ENCODE data around the gene AQP6. TPM values are rescaled to one million over a fixed set of nuclear protein-coding genes. Genes with fewer than 3 reads are reported as not detected.

Gene AQP6
- total RNA-seq, 1 experiment from 2014 or later = not detected

DNA sequence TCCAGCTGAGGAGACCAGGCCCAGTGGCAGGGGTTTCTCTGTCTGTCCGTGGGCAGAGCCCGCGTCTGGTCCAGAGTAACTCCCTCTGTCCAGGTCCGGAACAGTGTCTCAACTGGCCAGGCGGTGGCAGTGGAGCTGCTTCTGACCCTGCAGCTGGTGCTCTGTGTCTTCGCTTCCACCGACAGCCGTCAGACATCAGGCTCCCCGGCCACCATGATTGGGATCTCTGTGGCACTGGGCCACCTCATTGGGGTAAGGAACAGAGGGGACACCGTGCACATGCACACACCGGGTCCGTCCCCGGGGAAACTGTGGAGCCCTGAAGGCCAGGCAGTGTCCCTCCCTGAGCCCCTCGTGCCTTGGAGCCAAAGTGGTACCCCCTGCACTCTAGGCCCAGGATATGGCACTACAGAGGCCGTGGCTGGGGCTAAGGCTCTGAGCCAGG, 1.5 kb downstream of the AQP6 start:
- TF ChIP-seq, protein P1, sequence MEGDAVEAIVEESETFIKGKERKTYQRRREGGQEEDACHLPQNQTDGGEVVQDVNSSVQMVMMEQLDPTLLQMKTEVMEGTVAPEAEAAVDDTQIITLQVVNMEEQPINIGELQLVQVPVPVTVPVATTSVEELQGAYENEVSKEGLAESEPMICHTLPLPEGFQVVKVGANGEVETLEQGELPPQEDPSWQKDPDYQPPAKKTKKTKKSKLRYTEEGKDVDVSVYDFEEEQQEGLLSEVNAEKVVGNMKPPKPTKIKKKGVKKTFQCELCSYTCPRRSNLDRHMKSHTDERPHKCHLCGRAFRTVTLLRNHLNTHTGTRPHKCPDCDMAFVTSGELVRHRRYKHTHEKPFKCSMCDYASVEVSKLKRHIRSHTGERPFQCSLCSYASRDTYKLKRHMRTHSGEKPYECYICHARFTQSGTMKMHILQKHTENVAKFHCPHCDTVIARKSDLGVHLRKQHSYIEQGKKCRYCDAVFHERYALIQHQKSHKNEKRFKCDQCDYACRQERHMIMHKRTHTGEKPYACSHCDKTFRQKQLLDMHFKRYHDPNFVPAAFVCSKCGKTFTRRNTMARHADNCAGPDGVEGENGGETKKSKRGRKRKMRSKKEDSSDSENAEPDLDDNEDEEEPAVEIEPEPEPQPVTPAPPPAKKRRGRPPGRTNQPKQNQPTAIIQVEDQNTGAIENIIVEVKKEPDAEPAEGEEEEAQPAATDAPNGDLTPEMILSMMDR (IDR thresholded peaks at IDR 0.05; ENCODE audit: unreplicated experiment) = no peak
- H3K4me3 Mint-ChIP-seq (ENCODE audit: unreplicated experiment) = no peak overlapping the region
- intact Hi-C loops (cut with micrococcal nuclease) = no loop called here
- no peak overlapping the region for H3K27ac Mint-ChIP-seq (ENCODE audit: low read depth, unreplicated experiment)
- no TSS peak for BruUV-seq (replicated peaks)
- H3K4me1 Mint-ChIP-seq (ENCODE audit: insufficient read depth, unreplicated experiment) = no peaks in the 10 kb centered on the region
- ChIA-PET POLR2A (interaction anchor here (0.6 kb wide), 1 partner anchor 106 kb away, joined by 3 read pairs; no protein-coding TSS in a partner anchor), CTCF (interaction anchor here (0.6 to 0.9 kb wide), 5 partner anchors 8 to 216 kb away, joined by 3 to 7 read pairs (median 4); partner anchors contain the start of gene CERS5)
- no peak for DNase-seq (ENCODE audit: unreplicated experiment)
- no peaks in the 10 kb centered on the region for H3K27me3 Mint-ChIP-seq (ENCODE audit: insufficient read depth, unreplicated experiment)
- H3K36me3 Mint-ChIP-seq (ENCODE audit: insufficient read depth, unreplicated experiment) = no peaks in the 10 kb centered on the region
- no peaks in the 10 kb centered on the region for H3K9me3 Mint-ChIP-seq (ENCODE audit: unreplicated experiment)

DNA sequence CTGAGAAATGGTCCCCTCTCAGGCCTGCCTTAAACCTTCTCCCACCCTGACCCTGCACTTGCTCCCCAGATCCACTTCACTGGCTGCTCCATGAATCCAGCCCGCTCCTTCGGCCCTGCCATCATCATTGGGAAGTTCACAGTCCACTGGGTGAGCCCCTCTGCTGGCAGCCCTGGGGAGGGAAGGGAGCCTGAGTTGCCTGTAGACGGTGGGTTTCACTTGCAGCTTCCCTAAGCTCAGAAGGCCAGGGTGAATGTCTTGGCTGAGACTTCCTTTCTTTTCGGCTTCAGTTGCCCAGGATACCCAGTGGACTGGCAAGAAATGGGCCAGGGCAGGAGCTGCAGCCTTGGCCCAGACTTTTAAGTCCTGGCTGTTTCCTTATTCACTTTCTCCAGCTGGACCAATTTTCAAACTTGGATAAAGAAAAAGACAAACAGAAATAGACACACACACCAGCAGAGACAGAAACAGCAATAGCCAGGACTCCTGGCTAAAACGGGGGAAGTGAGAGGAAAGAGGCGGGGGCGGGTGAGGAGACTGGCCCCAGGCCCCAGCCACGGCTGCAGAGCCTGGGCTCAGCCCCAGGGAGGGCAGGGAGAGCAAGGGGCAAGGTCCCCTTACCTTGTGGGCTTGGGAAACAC, 2.0 kb downstream of the AQP6 start:
- POLR2A ChIA-PET = no interaction called here

DNA sequence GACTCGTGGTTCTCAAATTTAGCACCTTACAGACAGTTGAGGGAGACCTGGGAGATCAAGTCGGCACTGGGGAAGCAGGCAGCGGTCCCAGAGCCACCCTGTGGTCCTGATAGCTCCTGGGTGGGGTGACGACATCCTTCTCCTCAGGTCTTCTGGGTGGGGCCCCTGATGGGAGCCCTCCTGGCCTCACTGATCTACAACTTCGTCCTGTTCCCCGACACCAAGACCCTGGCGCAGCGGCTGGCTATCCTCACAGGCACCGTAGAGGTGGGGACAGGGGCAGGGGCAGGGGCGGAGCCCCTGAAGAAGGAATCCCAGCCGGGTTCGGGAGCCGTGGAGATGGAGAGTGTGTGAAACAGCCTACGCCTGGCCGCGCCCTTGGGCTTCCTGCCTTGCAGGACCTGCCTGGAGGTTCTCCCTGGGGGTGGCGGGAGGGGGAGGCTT, 2.6 kb downstream of the AQP6 start:
- TF ChIP-seq, protein P1 (IDR thresholded peaks at IDR 0.05; ENCODE audit: unreplicated experiment) = no peak
- POLR2A ChIA-PET = no interaction called here
- no peaks in the 10 kb centered on the region for H3K9me3 Mint-ChIP-seq (ENCODE audit: unreplicated experiment)
- no peak overlapping the region for H3K4me3 Mint-ChIP-seq (ENCODE audit: unreplicated experiment)
- BruUV-seq (replicated peaks) = no TSS peak
- H3K27ac Mint-ChIP-seq (ENCODE audit: low read depth, unreplicated experiment) = no peak overlapping the region
- intact Hi-C loops (cut with micrococcal nuclease) = no loop called here
- no peaks in the 10 kb centered on the region for H3K27me3 Mint-ChIP-seq (ENCODE audit: insufficient read depth, unreplicated experiment)
- CTCF ChIA-PET = interaction anchor here (0.9 to 9.4 kb wide), 4 partner anchors 8 to 94 kb away, joined by 3 to 92 read pairs (median 4); no protein-coding TSS in a partner anchor
- DNase-seq (ENCODE audit: unreplicated experiment) = no peak
- no peaks in the 10 kb centered on the region for H3K4me1 Mint-ChIP-seq (ENCODE audit: insufficient read depth, unreplicated experiment)
- no peaks in the 10 kb centered on the region for H3K36me3 Mint-ChIP-seq (ENCODE audit: insufficient read depth, unreplicated experiment)

More for the DNA sequence above, 2.0 kb downstream of the AQP6 start:
- DNase-seq (ENCODE audit: unreplicated experiment) = no peak
- Mint-ChIP-seq H3K27me3 (ENCODE audit: insufficient read depth, unreplicated experiment) (no peaks in the 10 kb centered on the region), H3K36me3 (ENCODE audit: insufficient read depth, unreplicated experiment) (no peaks in the 10 kb centered on the region), H3K9me3 (ENCODE audit: unreplicated experiment) (no peaks in the 10 kb centered on the region), H3K27ac (ENCODE audit: low read depth, unreplicated experiment) (no peak overlapping the region), H3K4me3 (ENCODE audit: unreplicated experiment) (no peak overlapping the region), H3K4me1 (ENCODE audit: insufficient read depth, unreplicated experiment) (no peaks in the 10 kb centered on the region)
- TF ChIP-seq, protein P1 (IDR thresholded peaks at IDR 0.05; ENCODE audit: unreplicated experiment) = no peak
- intact Hi-C loops (cut with micrococcal nuclease) = no loop called here
- BruUV-seq (replicated peaks) = no TSS peak
- CTCF ChIA-PET = interaction anchor here (0.6 to 1.2 kb wide), 7 partner anchors 8 to 215 kb away, joined by 3 to 7 read pairs (median 3); partner anchors contain the start of gene CERS5

DNA sequence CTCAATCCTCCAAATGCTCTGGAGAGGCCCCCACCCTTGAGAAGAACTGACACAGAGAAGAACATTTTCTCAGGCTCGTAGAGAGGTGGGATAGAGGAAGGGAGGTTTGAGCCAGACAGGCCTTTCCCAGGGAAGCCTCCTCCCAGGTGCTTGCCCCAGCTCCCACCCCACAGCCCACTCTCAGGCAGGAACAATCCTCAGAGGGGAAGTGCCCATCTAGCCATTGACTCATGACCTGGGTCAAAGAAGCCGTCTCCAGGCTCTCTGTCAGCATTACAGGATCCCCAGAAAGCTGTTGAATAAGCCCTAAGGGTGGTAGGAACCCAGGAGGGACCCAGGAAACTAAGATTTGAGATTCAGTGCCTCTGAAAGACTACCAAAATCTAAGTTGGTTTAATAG, 3.8 kb downstream of the AQP6 start:
- TF ChIP-seq, protein P1 (IDR thresholded peaks at IDR 0.05; ENCODE audit: unreplicated experiment) = no peak
- BruUV-seq (replicated peaks) = no TSS peak
- DNase-seq (ENCODE audit: unreplicated experiment) = no peak
- Mint-ChIP-seq H3K4me1 (ENCODE audit: insufficient read depth, unreplicated experiment) (no peaks in the 10 kb centered on the region), H3K27ac (ENCODE audit: low read depth, unreplicated experiment) (no peak overlapping the region), H3K9me3 (ENCODE audit: unreplicated experiment) (no peaks in the 10 kb centered on the region), H3K27me3 (ENCODE audit: insufficient read depth, unreplicated experiment) (no peaks in the 10 kb centered on the region), H3K36me3 (ENCODE audit: insufficient read depth, unreplicated experiment) (no peaks in the 10 kb centered on the region), H3K4me3 (ENCODE audit: unreplicated experiment) (no peak overlapping the region)
- intact Hi-C loops (cut with micrococcal nuclease) = no loop called here
- ChIA-PET POLR2A (no interaction called here), CTCF (interaction anchor here (9.4 kb wide), 1 partner anchor 9 kb away, joined by 92 read pairs; no protein-coding TSS in a partner anchor)

Data from MCF 10A (cell line).